Fibroblast of peridontal ligament (primary cell): ENCODE data around the gene MRAS.
"Not testable (repeated sequence)": the region's sequence is repeated elsewhere in the genome, so short reads cannot be mapped to it uniquely, and the experiment has no call there.

Experiments used
- DNase-seq: peaks from one replicate; pipeline ENCODE4 v3.0.0-alpha.2; 2010; ENCODE audit errors: extremely low read depth

Gene MRAS

GRCh38 chr3:138445236-138445635 lies 96.9 kb downstream of the MRAS start:
- no peak for DNase-seq

GRCh38 chr3:138445654-138446053 lies 97.3 kb downstream of the MRAS start:
- DNase-seq = no peak

- no peak for DNase-seq
Measured at GRCh38 chr3:138448631-138449030, 100.3 kb downstream of the MRAS start.

- DNase-seq = no peak
Measured at GRCh38 chr3:138449490-138449889, 101.1 kb downstream of the MRAS start.

GRCh38 chr3:138450181-138450580 lies 101.8 kb downstream of the MRAS start:
- no peak for DNase-seq

- DNase-seq = no peak
Measured at GRCh38 chr3:138450704-138451424, 102.5 kb downstream of the MRAS start.

GRCh38 chr3:138451595-138452162 lies 103.3 kb downstream of the MRAS start:
- no peak for DNase-seq

- DNase-seq = no peak
Measured at GRCh38 chr3:138452436-138452835, 104.1 kb downstream of the MRAS start.

- DNase-seq = not testable (repeated sequence)
Measured at GRCh38 chr3:138453940-138454339, 105.6 kb downstream of the MRAS start.
